NCI-H1694 treated with DMSO at 0.1 percent for 48 hours (cell line): ENCODE measurements around the gene RESP18.
A peak's percentile ranks its signal among the peaks of the same experiment; 100 is the strongest.
"Not testable (repeated sequence)": the region's sequence is repeated elsewhere in the genome, so short reads cannot be mapped to it uniquely, and the experiment has no call there.

ENCODE experiments used
- DNase-seq: peaks from one replicate; lab custom pipeline; 2025; lab: John Stamatoyannopoulos, UW

RESP18 gene

DNA sequence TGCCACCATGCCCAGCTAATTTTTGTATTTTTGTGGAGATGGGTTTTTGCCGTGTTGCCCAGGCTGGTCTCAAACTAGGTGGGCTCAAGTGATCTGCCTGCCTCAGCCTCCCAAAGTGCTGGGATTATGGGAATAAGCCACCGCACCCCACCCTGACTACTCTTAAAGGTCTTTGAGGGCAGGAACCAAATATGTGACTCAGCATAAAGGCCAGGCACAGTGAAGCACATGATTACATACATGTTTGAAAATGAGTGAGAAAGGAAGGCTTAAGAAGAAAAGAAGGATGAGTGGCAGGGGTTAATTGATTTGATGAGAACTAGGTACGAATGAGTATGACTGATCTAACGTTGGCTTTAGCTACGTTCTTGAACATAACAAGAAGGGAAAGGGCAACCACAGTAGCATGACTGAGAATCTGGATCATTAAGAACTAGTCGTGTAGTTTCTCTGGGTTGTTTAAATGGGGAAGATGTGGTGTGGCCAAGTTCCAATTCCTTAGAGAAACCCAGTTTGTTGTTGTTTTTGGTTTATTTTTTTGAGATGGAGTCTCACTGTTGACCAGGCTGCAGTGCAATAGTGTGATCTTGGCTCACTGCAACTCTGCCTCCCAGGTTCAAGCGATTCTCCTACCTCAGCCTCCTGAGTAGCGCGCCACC, 6.8 kb downstream of the RESP18 start:
- no peak for DNase-seq

DNA sequence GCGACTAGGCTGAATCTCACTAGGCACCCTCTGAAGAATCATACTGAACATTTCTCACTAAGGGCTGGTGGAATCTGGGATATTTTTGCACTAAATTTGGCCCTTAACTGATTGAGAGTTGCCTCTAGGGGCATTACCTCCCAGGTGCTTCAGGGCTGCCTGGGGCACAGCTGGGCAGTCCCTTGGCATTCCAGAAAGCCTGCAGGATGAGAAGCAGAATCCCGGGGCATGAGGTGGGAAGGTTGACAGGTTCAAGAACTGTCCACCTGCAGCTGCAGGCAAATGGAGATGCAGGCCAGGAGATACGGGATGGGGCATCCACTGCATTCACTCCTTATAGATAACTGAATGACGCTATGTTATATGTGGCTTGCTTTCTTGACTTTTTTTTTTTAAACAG, 7.4 kb downstream of the RESP18 start:
- no peak for DNase-seq

DNA sequence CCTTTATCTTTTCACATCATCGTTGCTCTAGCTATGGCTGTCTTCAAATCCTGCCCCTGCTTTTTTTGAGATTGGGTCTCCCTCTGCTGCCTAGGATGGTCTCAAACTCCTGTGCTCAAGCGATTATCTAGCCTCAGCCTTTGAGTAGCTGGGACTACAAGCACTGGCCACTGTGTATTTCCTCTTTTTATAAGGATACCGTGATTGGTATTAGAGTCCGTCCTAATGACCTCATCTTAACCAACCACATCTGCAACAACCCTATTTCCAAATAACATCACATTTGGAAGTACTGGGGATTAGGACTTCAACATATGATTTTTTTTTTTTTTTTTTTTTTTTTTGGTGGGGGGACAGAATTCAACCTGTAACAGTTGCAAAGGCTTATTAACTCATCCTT, 9.1 kb downstream of the RESP18 start:
- DNase-seq, result no peak

DNA sequence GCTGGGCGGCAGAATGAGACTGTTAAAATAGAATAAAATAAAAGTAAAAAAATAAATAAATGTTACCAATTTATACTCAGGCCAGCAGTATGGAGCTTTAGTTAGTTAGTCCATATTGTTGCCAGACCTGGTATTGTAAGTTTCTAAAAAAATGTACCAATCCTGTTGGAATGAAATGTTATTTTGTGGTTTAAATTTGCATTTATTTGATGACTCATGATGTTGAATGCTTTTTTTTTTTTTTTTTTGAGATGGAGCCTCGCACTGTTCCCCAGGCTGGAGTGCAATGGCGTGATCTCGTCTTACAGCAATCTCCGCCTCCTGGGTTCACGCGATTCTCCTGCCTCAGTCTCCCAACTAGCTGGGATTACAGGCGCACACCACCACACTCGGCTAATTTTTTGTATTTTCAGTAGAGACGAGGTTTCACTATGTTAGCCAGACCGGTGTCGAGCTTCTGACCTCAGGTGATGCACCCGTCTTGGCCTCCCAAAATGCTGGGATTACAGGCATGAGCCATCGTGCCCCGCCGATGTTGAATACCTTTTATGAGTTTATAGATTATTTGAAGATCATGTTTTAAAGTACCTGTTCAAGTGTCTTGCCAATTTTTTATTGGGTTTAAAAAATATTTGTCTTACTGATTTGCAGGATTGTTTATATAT, 17.6 kb downstream of the RESP18 start:
- DNase-seq, result no peak

DNA sequence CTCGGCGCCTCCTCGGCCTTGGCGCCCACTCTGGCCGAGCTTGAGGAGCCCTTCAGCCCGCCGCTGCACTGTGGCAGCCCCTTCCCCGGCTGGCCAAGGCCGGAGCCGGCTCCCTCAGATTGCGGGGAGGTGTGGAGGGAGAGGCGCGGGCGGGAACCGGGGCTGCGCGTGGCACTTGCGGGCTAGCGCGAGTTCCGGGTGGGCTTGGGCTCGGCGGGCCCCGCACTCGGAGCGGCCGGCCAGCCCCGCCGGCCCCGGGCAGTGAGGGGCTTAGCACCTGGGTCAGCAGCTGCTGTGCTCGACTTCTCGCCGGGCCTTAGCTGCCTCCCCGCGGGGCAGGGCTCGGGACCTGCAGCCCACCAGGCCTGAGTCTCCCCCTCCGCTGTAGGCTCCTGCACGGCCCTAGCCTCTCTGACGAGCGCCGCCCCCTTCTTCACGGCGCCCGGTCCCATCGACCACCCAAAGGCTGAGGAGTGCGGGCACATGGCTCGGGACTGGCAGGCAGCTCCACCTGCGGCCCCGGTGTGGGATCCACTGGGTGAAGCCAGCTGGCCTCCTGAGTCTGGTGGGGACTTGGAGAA, 19.8 kb downstream of the RESP18 start:
- not testable (repeated sequence) for DNase-seq

DNA sequence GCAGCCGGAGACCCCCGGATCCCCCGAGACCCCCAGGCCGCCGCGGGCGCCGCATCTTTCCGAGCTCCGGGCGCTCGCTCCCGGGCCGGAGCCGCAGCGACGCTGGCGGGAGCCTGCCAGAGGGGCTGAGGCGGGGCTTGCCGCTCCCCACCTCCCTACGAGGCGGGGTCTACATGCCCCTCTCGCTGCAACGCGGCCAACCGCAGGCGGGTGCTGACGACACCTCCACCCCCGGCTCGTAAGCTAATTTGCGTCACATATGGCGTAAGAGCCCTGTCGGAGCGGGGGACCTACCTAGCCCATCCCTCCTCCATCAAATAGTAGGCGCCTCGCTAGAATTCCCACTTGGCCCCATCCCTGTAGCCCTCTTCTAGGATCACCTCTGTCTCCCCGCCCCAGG, 23.3 kb downstream of the RESP18 start, which contains the start of gene PTPRN:
PTPRN (minus strand) TSS at position 124 of the 400 bp plus-strand sequence; CDS start at position 55, 69 bp downstream.
- DNase-seq, result peak; percentile 75

DNA sequence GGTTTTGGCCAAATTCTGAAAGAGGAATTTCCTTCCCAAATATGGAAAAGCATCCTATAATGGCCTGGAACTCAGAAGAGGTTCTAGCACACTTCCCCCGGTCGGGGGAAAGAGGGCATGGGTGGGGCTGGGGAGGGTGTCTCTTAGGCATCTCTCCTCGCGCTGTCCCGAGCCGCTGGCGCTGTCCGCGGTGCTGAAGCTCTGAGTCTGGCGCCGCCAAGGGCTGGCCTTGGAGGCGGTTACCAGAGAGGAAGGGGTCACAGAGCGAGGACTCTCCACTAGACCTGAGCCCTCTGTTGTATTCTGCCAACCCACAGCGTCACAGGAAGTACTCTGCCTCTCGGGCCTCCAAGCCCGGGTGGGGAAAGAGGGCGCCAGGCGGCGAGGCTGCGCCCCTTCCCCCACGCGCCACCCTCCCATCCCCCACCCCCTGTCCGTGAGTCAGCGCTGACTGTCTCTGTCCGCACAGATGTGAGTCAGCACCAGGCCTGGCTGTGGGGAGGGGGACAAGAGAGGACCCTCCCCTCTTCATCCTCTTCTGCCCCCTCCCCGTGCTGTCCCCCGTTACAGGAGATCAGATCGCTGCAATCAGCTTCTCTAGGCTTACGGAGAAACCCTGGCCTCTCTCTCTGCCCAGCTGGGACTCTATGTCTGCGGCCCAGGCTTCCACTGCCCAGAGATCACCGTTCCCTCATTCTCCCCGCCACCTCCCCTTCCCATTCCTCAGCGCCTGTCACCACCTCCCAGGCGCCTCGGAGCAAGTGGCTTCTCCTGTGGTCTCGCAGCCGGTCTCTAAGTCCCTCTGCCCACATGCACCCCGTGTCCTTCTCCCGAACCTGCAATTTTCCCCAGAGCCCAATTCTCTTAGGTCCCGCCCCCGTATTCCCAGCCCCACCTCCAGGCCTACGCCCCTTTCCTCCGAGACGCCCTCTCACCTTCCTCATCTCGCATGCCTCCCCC, 24.1 kb downstream of the RESP18 start:
- no peak for DNase-seq

DNA sequence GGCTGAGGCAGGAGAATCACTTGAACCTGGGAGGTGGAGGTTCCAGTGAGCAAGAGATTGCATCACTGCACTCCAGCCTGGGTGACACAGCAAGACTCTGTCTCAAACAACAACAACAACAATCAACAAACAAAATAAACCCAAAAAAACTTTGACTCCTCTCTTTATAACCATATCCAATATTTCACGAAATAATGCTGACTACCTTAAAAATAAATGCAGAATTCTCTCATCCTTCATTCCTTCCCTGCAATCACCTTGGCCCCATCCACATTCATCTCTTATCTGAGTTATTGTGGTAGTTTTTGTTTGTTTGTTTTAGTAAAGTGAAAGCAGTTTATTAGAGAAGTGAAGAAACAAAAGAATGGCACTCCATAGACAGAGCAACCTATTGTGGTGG, 26.5 kb downstream of the RESP18 start:
- no peak for DNase-seq

DNA sequence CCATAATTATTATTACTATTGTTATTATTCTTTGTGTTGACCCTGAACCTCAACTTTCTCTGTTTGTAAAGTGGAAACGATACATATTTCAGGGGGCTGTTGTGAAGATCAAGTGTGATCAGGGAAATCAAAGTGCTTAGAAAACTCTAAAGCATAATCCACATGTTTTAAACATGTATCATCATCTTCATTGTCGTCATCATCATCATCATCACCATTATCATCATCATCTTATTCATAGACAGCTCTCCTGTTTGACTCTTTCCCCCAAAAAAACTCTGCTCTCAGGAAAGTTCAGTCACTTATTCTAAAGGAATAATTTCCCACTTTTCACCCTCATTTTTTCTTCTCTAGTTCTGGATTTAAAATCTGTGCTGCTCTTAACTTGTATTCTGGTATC, 28.3 kb downstream of the RESP18 start:
- DNase-seq, result no peak

DNA sequence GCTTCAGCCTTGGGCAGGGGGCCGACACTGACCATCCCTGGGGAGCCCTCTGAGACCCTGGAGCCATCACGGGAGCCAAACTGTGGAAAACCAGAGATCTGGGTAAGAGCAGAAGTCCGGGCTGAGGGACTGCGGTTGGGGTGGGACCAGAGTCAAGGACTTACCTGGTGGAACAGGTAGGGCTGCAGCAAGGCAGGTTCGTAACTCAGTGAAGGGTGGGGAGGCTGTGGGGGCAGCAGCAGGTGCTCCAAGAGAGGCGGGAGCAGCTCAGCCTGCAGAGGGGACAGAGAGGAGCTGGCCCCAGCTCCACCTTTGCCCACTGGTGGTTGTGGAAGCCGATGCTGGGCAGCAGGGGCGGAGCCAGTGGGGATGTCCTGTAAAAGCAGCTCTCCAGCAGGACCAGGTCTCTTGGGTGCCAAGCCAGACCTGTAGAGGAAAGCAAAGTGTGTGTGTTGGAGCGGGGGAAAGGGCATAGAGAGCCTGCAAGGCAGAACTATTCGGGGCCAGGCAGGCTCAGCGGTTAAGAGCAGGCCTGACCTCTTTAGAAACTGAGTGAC, 30.1 kb downstream of the RESP18 start:
- DNase-seq, result no peak

DNA sequence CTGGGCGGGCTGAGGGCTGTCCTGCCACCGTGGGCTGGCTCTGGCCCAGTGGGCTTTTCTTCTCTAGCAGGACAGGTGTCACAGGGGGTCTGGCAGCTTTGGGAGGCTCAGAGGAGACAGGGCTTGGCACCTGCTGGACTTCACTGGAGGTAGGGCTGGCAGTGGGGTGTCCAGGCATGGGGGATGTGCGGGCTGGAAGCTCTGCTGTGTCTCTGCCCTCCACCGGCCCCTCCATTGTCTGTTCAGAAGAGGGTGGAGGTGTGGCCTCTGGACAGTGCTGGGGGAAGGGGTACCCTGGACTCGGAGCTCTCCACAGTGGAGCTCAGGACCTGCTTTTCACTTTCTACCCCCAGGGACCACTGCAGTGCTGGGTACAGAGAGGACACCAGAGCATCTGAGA, 32.5 kb downstream of the RESP18 start:
- DNase-seq, result no peak

DNA sequence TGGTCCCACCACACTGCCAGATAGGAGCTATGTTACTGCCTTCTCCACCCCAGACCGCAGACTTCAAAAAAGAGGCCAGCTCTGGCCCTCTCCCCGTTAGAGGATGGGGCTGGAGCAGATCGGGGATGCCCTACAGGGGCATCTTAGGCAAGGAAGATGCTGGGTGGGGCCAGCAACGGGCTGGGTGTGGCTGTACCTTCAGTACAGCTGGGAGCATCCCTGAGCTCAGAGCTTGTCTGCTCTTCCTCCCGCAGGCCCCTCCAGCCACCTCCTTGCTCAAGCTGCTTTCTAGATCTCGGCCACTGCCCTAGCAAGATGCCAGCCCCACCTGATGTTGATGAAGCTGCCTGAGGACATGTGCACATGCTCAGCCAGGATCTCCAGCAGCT, 33.2 kb downstream of the RESP18 start:
- no peak for DNase-seq

DNA sequence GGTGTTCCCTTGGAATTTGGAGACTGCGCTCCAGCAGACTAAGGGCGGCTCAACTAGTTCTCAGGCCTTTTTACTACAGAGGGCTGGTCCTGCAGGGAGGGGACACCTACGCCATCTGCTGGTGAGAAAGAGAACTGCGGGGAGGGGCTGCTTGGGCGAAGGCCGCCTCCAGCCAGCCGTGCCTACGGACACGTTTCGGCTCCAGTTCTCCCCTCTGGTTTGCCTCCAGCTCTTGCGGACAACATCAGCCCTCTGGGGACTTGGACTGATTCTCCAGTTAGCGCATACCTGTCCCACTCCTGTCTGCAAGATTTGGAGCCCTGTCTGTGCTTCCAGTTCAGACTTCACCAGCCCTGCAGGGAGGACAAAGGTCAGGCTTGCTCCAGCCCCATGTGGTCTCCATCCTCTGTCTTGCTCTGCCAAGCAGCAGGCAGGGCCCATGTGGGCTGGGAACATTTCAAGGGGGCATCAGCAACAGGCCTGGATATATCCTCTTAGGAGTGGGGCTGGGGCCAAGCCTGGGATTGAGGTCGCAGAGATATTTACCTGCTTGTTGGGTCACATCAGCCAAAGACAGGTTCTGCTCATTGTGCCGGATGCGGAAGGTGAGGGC, 33.7 kb downstream of the RESP18 start:
- peak; percentile 53 for DNase-seq

DNA sequence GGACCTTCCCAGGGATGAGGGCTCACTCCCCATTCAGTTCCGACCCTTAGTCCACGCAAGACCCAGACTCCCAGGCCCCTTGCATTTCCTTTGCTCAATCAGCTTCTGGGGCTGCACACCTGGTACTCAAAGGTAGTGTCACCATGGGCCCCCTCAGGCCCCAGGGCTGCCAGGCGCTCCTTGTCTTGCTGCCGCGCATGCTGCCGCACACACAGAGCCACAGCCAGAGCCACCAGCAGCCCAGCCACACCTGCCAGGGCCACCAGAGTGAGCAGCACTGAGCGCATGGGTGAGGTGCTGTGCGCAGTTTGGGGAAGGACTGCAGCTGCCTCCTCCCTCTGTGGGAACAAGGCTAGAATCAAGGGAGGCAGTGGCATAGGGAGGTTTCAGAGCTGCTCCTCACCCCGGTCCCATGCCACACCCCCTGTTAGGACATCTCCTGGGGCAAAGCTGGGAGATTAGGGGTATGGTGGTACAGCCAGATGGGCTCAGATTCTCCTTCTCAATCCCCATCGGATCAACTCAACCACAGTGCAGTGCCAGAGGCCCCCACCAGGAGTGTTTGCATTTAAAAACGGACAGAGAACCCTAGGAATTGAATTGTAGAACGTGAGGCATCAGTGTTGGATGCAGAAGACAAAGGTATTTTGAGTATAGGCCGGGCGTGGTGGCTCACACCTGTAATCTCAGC, 34.6 kb downstream of the RESP18 start:
- no peak for DNase-seq

DNA sequence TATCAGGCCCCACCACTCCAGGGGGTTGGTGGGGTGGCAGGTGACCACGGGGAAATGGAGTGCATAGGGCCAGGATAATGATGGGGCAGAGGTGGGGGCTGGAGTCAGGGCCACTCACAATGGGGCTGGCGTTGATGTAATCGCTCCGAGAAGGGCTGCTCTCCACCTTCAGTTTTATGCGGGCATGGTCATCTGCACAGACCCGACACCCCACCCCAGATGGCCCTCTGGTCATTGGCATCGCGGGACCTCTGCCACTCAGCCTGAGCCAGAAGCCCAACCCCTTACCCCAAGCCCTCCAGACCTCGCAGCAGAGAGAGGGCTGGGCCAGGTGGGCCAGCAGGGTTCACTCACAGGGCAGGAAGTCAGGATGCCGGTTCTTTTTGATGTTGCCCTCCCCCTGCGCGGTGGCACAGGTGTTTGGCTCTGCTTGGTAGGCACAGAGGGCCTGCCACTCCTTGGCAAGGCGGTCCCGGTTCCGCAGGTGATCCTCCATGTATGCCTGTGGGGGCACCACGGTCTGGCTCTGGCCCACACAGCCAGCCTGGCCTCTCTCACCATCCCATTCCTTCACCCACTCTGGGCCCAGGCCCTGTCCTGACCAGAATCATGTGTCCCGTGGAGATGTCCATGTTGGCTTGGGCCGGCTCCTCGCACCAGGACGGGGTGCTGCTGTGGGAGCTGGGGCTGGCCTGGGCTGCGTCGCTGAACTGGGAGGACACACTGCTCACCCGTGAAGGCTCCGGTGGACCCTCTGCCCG, 35.7 kb downstream of the RESP18 start:
- no peak for DNase-seq

DNA sequence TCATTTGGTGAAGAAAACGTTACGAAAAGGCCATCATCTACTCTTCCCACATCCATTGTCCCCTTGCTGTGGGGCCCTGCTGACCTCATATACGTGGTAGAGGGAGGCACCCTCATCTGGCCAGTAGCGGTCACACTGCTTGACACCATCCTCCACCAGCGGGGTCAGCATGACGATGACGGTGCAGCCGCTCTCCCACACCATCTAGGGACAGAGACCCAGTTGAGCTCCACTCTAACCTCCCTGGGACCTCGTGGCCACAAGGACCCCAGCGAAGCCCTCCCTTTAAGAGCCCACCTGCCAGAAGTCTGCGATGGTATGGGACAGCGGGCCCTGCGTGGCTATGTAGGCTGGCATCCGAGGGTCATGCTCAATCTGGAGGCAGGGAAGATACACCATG, 36.4 kb downstream of the RESP18 start:
- no peak for DNase-seq

DNA sequence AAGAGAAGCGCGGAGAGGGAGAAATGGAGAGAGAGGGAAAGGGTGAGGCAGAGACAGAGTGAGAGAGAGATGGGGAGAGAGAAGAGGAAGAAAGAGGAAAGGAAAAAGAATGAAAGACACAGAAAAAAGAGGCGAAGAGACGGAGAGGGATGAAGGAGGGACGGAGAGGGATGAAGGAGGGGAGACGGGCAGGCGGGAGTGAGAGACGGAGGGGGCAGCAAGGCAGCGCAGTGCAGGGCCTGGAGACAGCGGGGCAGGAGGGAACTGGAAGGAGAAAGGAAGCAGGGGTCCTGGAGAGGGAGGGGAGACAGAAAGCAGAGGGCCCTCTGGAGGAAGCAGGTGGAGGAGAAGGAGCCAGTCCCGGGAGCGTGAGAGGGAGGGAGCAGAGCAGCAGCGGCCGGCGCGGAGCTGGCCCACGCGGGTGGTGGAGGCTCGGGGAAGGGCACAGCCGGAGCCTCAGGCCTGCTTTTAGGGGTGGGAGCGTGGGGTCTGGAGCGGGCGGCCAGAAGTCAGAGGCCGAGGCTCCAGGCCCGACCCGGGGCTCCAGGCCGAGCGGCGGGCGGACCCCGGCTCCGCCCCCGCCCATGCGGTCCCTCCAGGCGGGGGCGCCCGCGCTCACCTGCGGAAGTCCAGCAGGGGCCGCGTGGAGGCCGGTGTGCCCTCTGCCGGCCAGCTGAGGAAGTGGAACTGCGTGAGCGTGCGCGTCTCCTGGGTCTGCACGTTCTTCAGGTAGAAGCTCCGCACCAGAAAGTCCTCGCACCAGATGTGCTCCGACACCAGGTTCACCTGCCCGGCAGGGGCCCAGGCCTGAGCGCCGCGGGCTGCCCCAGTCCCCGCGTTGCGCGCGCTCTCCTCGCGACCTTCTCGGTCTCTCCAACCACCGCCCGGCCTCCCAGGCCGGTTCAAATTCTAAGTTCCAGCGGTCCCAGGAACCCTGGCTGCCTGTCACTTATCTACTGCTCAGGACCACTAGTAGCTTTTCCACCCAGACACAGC, 37.9 kb downstream of the RESP18 start:
- peak; percentile 73 for DNase-seq

DNA sequence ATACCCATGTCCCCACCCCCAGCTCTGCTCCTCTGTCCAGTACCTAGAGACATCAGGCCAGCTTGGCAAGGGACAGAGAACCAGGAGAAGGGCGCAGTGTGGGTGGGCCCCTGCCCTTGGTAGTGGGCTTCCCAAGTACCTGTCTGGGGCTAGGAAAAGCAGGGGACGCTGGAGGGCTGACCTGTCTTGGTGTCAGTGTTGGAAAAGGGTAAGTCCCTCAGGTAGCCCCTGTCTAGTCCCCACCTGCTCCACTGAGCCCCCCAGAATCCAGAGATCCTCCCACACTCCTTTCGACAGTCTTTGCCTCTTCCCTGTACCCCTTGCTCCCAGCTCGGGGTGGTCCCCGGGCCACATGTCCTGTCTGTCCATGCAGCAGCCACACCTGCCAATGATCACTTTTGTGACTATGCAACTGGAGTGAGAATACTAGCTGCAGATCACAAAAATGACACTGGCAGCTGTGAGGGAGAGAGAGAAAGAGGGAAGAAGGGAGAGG, 38.8 kb downstream of the RESP18 start:
- no peak for DNase-seq

DNA sequence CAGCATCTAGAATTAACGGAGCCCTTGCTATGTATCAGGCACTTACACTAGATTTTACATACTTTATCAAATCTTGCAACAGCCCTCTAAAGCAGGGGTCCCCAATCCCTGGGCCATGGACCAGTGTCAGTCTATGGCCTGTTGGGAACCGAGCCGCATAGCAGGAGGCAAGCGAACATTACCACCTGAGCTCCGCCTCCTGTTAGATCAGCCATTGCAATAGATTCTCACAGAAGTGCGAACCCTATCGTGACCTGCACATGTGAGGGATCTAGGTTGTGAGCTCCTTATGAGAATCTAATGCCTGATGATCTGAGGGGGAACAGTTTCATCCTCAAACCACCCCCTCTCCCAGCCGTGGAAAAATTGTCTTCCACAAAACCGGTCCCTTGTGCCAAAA, 39.9 kb downstream of the RESP18 start:
- no peak for DNase-seq
